Midbrain (tissue), 1 donor: ENCODE measurements around the gene RPS6KA5.
"Not testable (repeated sequence)": the region's sequence is repeated elsewhere in the genome, so short reads cannot be mapped to it uniquely, and the experiment has no call there.

Experiments
- DNase-seq: peaks from one replicate; lab custom pipeline; 2025; lab: John Stamatoyannopoulos, UW

The RPS6KA5 gene

GRCh38 chr14:90987140-90987539, 73.3 kb downstream of the RPS6KA5 start:
- DNase-seq, result no peak

GRCh38 chr14:90986510-90986909, 73.9 kb downstream of the RPS6KA5 start:
- DNase-seq, result no peak

- no peak for DNase-seq
Observed at GRCh38 chr14:90985601-90986242, 74.7 kb downstream of the RPS6KA5 start.

GRCh38 chr14:90983560-90983959, 76.9 kb downstream of the RPS6KA5 start:
- DNase-seq, result no peak

GRCh38 chr14:90981636-90982035, 78.8 kb downstream of the RPS6KA5 start:
- no peak for DNase-seq

GRCh38 chr14:90980636-90981035, 79.8 kb downstream of the RPS6KA5 start:
- not testable (repeated sequence) for DNase-seq

- peak; percentile 4 for DNase-seq
Observed at GRCh38 chr14:90979515-90979914, 80.9 kb downstream of the RPS6KA5 start.

GRCh38 chr14:90976101-90976500, 84.3 kb downstream of the RPS6KA5 start:
- DNase-seq, result no peak

- DNase-seq, result no peak
Observed at GRCh38 chr14:90971687-90972086, 88.8 kb downstream of the RPS6KA5 start.

GRCh38 chr14:90970167-90970600, 90.3 kb downstream of the RPS6KA5 start:
- DNase-seq, result no peak

GRCh38 chr14:90969531-90970166, 90.8 kb downstream of the RPS6KA5 start:
- DNase-seq, result peak; percentile 3

GRCh38 chr14:90968025-90968424, 92.4 kb downstream of the RPS6KA5 start:
- DNase-seq, result no peak

- no peak for DNase-seq
Observed at GRCh38 chr14:90966493-90966892, 93.9 kb downstream of the RPS6KA5 start.

- no peak for DNase-seq
Observed at GRCh38 chr14:90965765-90966164, 94.7 kb downstream of the RPS6KA5 start.

- DNase-seq, result no peak
Observed at GRCh38 chr14:90963343-90963742, 97.1 kb downstream of the RPS6KA5 start.

GRCh38 chr14:90962505-90963109, 97.8 kb downstream of the RPS6KA5 start:
- DNase-seq, result no peak

- no peak for DNase-seq
Observed at GRCh38 chr14:90960818-90961217, 99.6 kb downstream of the RPS6KA5 start.

- no peak for DNase-seq
Observed at GRCh38 chr14:90959344-90959743, 101.1 kb downstream of the RPS6KA5 start.

- DNase-seq, result no peak
Observed at GRCh38 chr14:90956273-90956672, 104.2 kb downstream of the RPS6KA5 start.

GRCh38 chr14:90953643-90954042, 106.8 kb downstream of the RPS6KA5 start:
- not testable (repeated sequence) for DNase-seq

GRCh38 chr14:90943367-90943766, 117.1 kb downstream of the RPS6KA5 start:
- no peak for DNase-seq

GRCh38 chr14:90942511-90942910, 117.9 kb downstream of the RPS6KA5 start:
- DNase-seq, result no peak

- DNase-seq, result no peak
Observed at GRCh38 chr14:90941706-90942105, 118.7 kb downstream of the RPS6KA5 start.
